Fibroblast of lung (primary cell): ENCODE data around the gene TPCN2. TPM values are rescaled to one million over a fixed set of nuclear protein-coding genes. Genes with fewer than 3 reads are reported as not detected.

Source experiments
- DNase-seq, 2 donors: peaks; one replicate each; pipeline versions ENCODE4 v3.0.0 to v3.0.0-alpha.2; 2010; ENCODE audit warnings: low read depth in 2 of 2
- H2AFZ ChIP-seq: 2 replicates; pipeline ENCODE4 v1.5.1; 2012; ENCODE audit warnings: low read length, control low read depth, inconsistent platforms
- H3K27ac ChIP-seq: 2 replicates; pipeline ENCODE4 v1.5.1; 2011; ENCODE audit warnings: low read length, control low read depth; ENCODE audit not compliant: insufficient read depth
- H3K27me3 ChIP-seq: 2 replicates; pipeline ENCODE4 v1.5.1; 2011; ENCODE audit warnings: mild to moderate bottlenecking, low read length; ENCODE audit not compliant: control insufficient read depth, insufficient read depth
- H3K36me3 ChIP-seq: 2 replicates; pipeline ENCODE4 v1.5.1; 2011; ENCODE audit warnings: low read length; ENCODE audit not compliant: control insufficient read depth, insufficient read depth
- H3K4me1 ChIP-seq: 2 replicates; pipeline ENCODE4 v1.5.1; 2011; ENCODE audit warnings: low read length; ENCODE audit not compliant: control insufficient read depth, insufficient read depth; ENCODE audit errors: extremely low read depth
- H3K4me2 ChIP-seq: 2 replicates; pipeline ENCODE4 v1.5.1; 2011; ENCODE audit warnings: low read length, control low read depth; ENCODE audit not compliant: insufficient read depth; ENCODE audit errors: extremely low read depth
- H3K4me3 ChIP-seq, 4 experiments: fragments of 200-600 bp in 1 of 4; sonication (generic) in 1 of 4; replicated peaks in 1 of 4; 2 replicates each; pipeline ENCODE4 v1.5.1; 2011 to 2016; ENCODE audit warnings: low read length in 4 of 4, low read depth in 3 of 4, mild to moderate bottlenecking in 3 of 4, control low read depth in 2 of 4, inconsistent platforms in 1 of 4, mixed read lengths in 1 of 4; ENCODE audit not compliant: insufficient read depth in 1 of 4; ENCODE audit errors: control extremely low read depth in 1 of 4
- H3K79me2 ChIP-seq: 2 replicates; pipeline ENCODE4 v1.5.1; 2012; ENCODE audit warnings: mild to moderate bottlenecking, low read length, inconsistent platforms; ENCODE audit not compliant: control insufficient read depth, insufficient read depth
- H3K9ac ChIP-seq: 2 replicates; pipeline ENCODE4 v1.5.1; 2011; ENCODE audit warnings: mild to moderate bottlenecking, low read length, control low read depth; ENCODE audit not compliant: insufficient read depth
- H3K9me3 ChIP-seq: 2 replicates; pipeline ENCODE4 v1.5.1; 2012; ENCODE audit warnings: low read depth, low read length; ENCODE audit not compliant: control insufficient read depth, insufficient read depth
- H4K20me1 ChIP-seq: 2 replicates; pipeline ENCODE4 v1.5.1; 2011; ENCODE audit warnings: low read length; ENCODE audit not compliant: control insufficient read depth, insufficient read depth; ENCODE audit errors: extremely low read depth
- CTCF ChIP-seq, 2 donors: IDR thresholded peaks in 1 of 2; conservative IDR thresholded peaks in 1 of 2; 1 replicate in 1 of 2; 2 replicates in 1 of 2; pipeline ENCODE4 v1.5.1; 2011 to 2012; ENCODE audit warnings: low read length in 2 of 2, control low read depth in 1 of 2, inconsistent platforms in 1 of 2, low read depth in 1 of 2, mild to moderate bottlenecking in 1 of 2
- EZH2 ChIP-seq: IDR thresholded peaks from 2 replicates; pipeline ENCODE4 v1.5.1; 2012; ENCODE audit warnings: low read length, control low read depth, mild to moderate bottlenecking; ENCODE audit errors: missing control alignments
- polyA plus RNA-seq, 2 donors: library from polyadenylated mRNA; depleted of rRNA in 1 of 2; stranded (reverse) in 1 of 2; unstranded in 1 of 2; fragments of >200 nt; gene quantifications; 2 replicates each; pipeline ENCODE4 v1.2.1, GENCODE V29; 2011 to 2012; ENCODE audit warnings: missing spikeins in 1 of 2
- total RNA-seq: library from RNA; depleted of rRNA; stranded (reverse); fragments of >200 nt; gene quantifications from 2 replicates; pipeline ENCODE4 v1.2.1, GENCODE V29; 2014

Gene TPCN2
- total and polyA plus RNA-seq, 2 donors (not counting 1 experiment from before 2014, with no cell fraction given), result 9.7 to 11.7 TPM

GRCh38 chr11:69084371-69084770 lies 35.6 kb downstream of the TPCN2 start:
- DNase-seq, result no peak
- Histone ChIP-seq H3K36me3 (peaks cover 14% of the 10 kb centered on the region), H3K4me2 (no peak overlapping the region), H4K20me1 (no peaks in the 10 kb centered on the region), H3K27me3 (no peaks in the 10 kb centered on the region), H3K27ac (no peak overlapping the region), H2AFZ (no peak overlapping the region), H3K79me2 (no peaks in the 10 kb centered on the region), H3K4me3 (no peak overlapping the region), H3K4me1 (peaks cover 8% of the 10 kb centered on the region), H3K9me3 (no peaks in the 10 kb centered on the region), H3K9ac (no peak overlapping the region)
- TF ChIP-seq CTCF (conservative IDR thresholded peaks at IDR 0.05 in 1 of 2, IDR thresholded peaks at IDR 0.05 in 1 of 2; ENCODE audit: low read depth in 1 of 2, low read length in 2 of 2), result no peak
- no peak for TF ChIP-seq EZH2

GRCh38 chr11:69085490-69086095 lies 36.9 kb downstream of the TPCN2 start:
- Histone ChIP-seq H3K9me3 (no peaks in the 10 kb centered on the region), H4K20me1 (no peaks in the 10 kb centered on the region), H3K27ac (no peak overlapping the region)

More at GRCh38 chr11:69085490-69086095, 36.9 kb downstream of the TPCN2 start:
- H3K79me2 ChIP-seq, result no peaks in the 10 kb centered on the region
- peaks cover 8% of the 10 kb centered on the region for H3K4me1 ChIP-seq
- no peak overlapping the region for H2AFZ ChIP-seq
- no peak overlapping the region for H3K4me2 ChIP-seq
- H3K36me3 ChIP-seq, result peaks cover 14% of the 10 kb centered on the region
- DNase-seq, result no peak
- H3K27me3 ChIP-seq, result no peaks in the 10 kb centered on the region
- TF ChIP-seq CTCF (conservative IDR thresholded peaks at IDR 0.05 in 1 of 2, IDR thresholded peaks at IDR 0.05 in 1 of 2; ENCODE audit: low read depth in 1 of 2, low read length in 2 of 2) (no peak), EZH2 (no peak)
- no peak overlapping the region for H3K9ac ChIP-seq
- H3K4me3 ChIP-seq, result no peak overlapping the region
